AG09319 (cell line): ENCODE results near the gene WDFY2.

Source experiments
- DNase-seq: peaks from one replicate; pipeline ENCODE4 v3.0.0-alpha.2; 2010; ENCODE audit warnings: low read depth; ENCODE audit errors: extremely low read depth
- TF ChIP-seq, protein P1 (sequence below): IDR thresholded peaks from 2 replicates; pipeline ENCODE4 v1.5.1; 2011; ENCODE audit warnings: low read depth, mild to moderate bottlenecking, inconsistent platforms, low read length, moderate library complexity

The WDFY2 gene

GRCh38 chr13:51576754-51577153 is 7.5 kb upstream of the WDFY2 start:
- TF ChIP-seq, protein P1, sequence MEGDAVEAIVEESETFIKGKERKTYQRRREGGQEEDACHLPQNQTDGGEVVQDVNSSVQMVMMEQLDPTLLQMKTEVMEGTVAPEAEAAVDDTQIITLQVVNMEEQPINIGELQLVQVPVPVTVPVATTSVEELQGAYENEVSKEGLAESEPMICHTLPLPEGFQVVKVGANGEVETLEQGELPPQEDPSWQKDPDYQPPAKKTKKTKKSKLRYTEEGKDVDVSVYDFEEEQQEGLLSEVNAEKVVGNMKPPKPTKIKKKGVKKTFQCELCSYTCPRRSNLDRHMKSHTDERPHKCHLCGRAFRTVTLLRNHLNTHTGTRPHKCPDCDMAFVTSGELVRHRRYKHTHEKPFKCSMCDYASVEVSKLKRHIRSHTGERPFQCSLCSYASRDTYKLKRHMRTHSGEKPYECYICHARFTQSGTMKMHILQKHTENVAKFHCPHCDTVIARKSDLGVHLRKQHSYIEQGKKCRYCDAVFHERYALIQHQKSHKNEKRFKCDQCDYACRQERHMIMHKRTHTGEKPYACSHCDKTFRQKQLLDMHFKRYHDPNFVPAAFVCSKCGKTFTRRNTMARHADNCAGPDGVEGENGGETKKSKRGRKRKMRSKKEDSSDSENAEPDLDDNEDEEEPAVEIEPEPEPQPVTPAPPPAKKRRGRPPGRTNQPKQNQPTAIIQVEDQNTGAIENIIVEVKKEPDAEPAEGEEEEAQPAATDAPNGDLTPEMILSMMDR: no peak
- no peak for DNase-seq

- TF ChIP-seq, protein P1: no peak
- no peak for DNase-seq
Observed at GRCh38 chr13:51577690-51578089, 6.6 kb upstream of the WDFY2 start.

- TF ChIP-seq, protein P1: no peak
- no peak for DNase-seq
Observed at GRCh38 chr13:51579676-51580075, 4.6 kb upstream of the WDFY2 start.

DNA sequence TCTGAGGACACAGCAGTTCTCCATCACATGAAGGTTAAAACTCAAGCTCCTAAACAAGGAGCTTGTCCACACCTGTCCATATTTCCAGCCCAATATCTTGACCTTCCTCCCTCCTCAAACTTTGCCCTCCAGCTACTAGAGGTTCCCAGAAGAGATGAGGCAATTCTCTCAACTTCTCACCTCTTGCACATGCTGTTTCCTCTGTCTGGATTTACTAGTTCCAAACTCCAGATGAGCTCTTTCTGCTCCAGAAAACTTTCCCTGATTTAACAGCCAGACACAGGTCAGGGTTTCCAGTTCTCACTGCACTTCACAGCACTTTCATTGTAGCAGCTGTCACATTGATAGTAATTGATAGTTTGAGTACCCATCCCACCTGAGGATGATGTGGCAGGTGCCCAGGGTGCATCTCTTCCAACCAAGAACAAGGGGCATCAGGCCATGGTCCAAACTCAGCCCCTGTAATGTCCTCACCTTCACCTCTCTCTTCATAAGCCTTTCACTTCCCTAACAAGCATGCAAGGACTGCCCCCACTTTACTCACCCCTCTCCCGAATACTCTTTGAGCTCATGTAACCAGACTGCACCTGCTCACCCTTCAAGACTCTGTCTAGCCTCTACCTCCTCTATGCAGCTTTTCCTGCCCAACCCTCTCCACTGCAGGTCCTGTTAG is 3.0 kb upstream of the WDFY2 start:
- DNase-seq: no peak
- TF ChIP-seq, protein P1: no peak

DNA sequence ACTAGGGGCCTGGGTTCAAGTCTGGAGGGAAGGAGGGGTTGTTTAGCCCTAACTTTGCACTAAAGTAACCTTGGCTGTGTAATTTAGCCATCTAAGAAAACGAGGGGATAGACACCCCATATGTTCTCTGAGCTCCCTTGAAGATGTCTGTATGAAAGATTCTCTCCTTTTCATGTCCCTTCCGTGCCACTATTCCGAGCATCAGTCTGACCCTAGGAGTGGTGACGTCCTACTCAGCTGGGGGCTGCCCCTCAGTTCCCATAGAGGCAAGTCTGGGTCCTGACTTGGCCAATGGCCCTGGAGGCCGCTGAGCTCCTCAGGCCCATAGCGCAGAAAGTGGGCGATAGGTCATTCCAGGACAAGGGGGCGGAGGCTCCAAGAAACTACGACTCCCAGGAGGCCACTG is 790 bp upstream of the WDFY2 start:
- no peak for DNase-seq
- TF ChIP-seq, protein P1: no peak

- TF ChIP-seq, protein P1: peak; percentile 8; the same call in 1 of the 2 replicates
- no peak for DNase-seq
Observed at GRCh38 chr13:51584731-51585672, 740 bp downstream of the WDFY2 start.

GRCh38 chr13:51585696-51586095 is 1.4 kb downstream of the WDFY2 start:
- DNase-seq: no peak
- TF ChIP-seq, protein P1: no peak
